ENCODE results near the gene COG2. TPM values are rescaled to one million over a fixed set of nuclear protein-coding genes. Genes with fewer than 3 reads are reported as not detected.
A peak's percentile ranks its signal among the peaks of the same experiment; 100 is the strongest.

Gene COG2
- total and polyA plus RNA-seq, 2 of the 13 experiments (the other 11 are each of a cell fraction or from before 2014, with no cell fraction given) = 16.8 to 36.3 TPM

- TF ChIP-seq PHF21A (CRISPR knock-in tag; IDR thresholded peaks at IDR 0.05) (peak; percentile 42; the same call in 1 of the 2 replicates), RXRB (CRISPR knock-in tag; IDR thresholded peaks at IDR 0.05; ENCODE audit: borderline replicate concordance) (peak; percentile 56), AGO2 (optimal IDR thresholded peaks at IDR 0.05; ENCODE audit: low read depth, low read length) (no peak), SP4 (CRISPR knock-in tag; IDR thresholded peaks at IDR 0.05) (no peak), ZNF615 (CRISPR knock-in tag; IDR thresholded peaks at IDR 0.05; ENCODE audit: borderline replicate concordance) (no peak), TBX3 (IDR thresholded peaks at IDR 0.05; ENCODE audit: borderline replicate concordance) (no peak), TOE1 (CRISPR knock-in tag; IDR thresholded peaks at IDR 0.05) (no peak), ZNF598 (CRISPR knock-in tag; IDR thresholded peaks at IDR 0.05; ENCODE audit: borderline replicate concordance) (no peak), ZFP36L1 (CRISPR knock-in tag; IDR thresholded peaks at IDR 0.05) (no peak), ZBTB20 (CRISPR knock-in tag; IDR thresholded peaks at IDR 0.05; ENCODE audit: borderline replicate concordance, low read depth) (no peak), GATAD1 (CRISPR knock-in tag; IDR thresholded peaks at IDR 0.05) (no peak), MED8 (CRISPR knock-in tag; IDR thresholded peaks at IDR 0.05; ENCODE audit: insufficient replicate concordance) (no peak), THAP11 (CRISPR knock-in tag; IDR thresholded peaks at IDR 0.05) (0 out of 2 replicates have a peak, but pooled peaks have one; percentile 12), GATAD2A (CRISPR knock-in tag; IDR thresholded peaks at IDR 0.05) (peak; percentile 71), ZXDC (CRISPR knock-in tag; IDR thresholded peaks at IDR 0.05) (no peak), PCBP1 (IDR thresholded peaks at IDR 0.05; ENCODE audit: borderline replicate concordance, low read depth, low read length) (no peak), ZFP82 (CRISPR knock-in tag; IDR thresholded peaks at IDR 0.05; ENCODE audit: borderline replicate concordance) (no peak), NCOR1 (IDR thresholded peaks at IDR 0.05; ENCODE audit: borderline replicate concordance, low read length) (peak; percentile 73; the same call in 1 of the 2 replicates), TFDP1 (CRISPR knock-in tag; IDR thresholded peaks at IDR 0.05; ENCODE audit: borderline replicate concordance) (no peak), KAT7 (CRISPR knock-in tag; IDR thresholded peaks at IDR 0.05; ENCODE audit: borderline replicate concordance) (no peak), ATF7-NPFF (CRISPR knock-in tag; IDR thresholded peaks at IDR 0.05; ENCODE audit: low read depth) (no peak), HNF1B (CRISPR knock-in tag; IDR thresholded peaks at IDR 0.05) (no peak), MTA3 (CRISPR knock-in tag; IDR thresholded peaks at IDR 0.05) (no peak), TFE3 (CRISPR knock-in tag; IDR thresholded peaks at IDR 0.05) (0 out of 2 replicates have a peak, but pooled peaks have one; percentile 25), MAF1 (CRISPR knock-in tag; IDR thresholded peaks at IDR 0.05; ENCODE audit: borderline replicate concordance) (no peak), HOXD1 (CRISPR knock-in tag; IDR thresholded peaks at IDR 0.05) (no peak)
These were observed 88.7 kb downstream of the COG2 start (continued) for GRCh38 chr1:230730977-230731376.
